Measurements from ENCODE around the gene MIOX.
"Not testable (repeated sequence)": the region's sequence is repeated elsewhere in the genome, so short reads cannot be mapped to it uniquely, and the experiment has no call there.

MIOX gene

DNA sequence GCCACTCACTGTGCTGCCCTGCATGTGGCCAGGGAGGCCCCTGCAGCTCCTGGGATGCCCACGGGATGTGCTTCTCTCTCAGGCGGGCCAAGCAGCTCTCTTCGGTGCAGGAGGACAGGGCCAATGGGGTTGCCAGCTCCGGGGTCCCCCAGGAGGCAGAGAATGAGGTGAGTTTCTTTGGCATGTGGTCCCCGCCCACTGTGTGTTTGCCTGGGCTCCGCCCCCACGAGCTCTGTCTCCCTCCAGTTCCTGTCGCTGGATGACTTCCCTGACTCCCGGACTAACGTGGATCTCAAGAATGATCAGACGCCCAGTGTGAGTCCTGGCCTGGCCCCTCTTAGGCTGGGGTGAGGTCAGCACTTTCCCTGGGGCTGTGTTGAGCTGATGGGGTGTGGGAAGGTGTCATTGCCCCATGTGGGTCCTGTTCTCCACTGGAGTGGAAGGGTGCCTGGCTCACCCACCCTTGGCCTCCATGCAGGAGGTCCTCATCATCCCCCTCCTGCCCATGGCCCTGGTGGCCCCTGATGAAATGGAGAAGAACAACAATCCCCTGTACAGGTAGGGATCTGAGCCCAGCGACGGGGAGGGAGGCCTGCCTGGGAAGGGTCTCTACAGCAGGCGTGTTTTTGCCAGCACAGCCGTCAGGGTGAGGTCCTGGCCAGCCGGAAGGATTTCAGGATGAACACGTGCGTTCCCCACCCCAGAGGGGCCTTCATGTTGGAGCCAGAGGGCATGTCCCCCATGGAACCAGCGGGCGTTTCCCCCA lies 31.0 kb downstream of the MIOX start:
- peaks cover 59% of the 10 kb centered on the region for H3K36me3 ChIP-seq (ENCODE audit: insufficient read depth, low read length)

DNA sequence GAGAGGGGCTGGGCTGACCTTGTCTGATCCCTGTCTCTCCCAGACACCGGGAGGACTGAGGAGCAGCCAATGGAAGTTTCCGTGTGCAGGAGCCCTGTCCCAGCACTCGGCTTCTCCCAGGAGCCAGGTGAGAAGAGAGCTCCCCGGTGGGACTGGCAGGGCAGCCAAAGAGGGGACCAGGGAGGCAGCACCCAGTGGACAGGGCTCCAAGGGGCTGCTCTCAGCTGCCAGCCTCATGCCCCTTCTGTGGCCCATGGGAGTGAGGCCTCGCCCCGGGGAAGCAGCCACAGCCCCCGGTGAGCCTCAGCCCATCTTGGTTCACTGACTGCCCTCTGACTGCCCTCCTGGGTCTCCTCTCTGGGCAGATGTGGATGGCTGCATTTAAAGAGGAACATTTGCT lies 31.9 kb downstream of the MIOX start:
- H3K4me1 ChIP-seq (ENCODE audit: insufficient read depth, low read length): no peaks in the 10 kb centered on the region
- peaks cover 69% of the 10 kb centered on the region for H3K36me3 ChIP-seq (ENCODE audit: insufficient read depth, low read length)
- H3K27ac ChIP-seq (ENCODE audit: low read depth, low read length): no peak overlapping the region
- H3K9me3 ChIP-seq (ENCODE audit: low read length): no peaks in the 10 kb centered on the region
- H3K27me3 ChIP-seq (ENCODE audit: control insufficient read depth in 1 of 2, insufficient read depth in 2 of 2, low read length in 2 of 2): no peaks in the 10 kb centered on the region
- no peak overlapping the region for H3K9ac ChIP-seq (ENCODE audit: low read length)
- no peak overlapping the region for H3K4me3 ChIP-seq (ENCODE audit: low read depth in 1 of 2, low read length in 2 of 2)

More for the DNA sequence above, 31.0 kb downstream of the MIOX start:
- H3K9ac ChIP-seq (ENCODE audit: low read length): no peak overlapping the region
- no peak overlapping the region for H3K27ac ChIP-seq (ENCODE audit: low read depth, low read length)
- no peaks in the 10 kb centered on the region for H3K9me3 ChIP-seq (ENCODE audit: low read length)
- H3K27me3 ChIP-seq (ENCODE audit: control insufficient read depth in 1 of 2, insufficient read depth in 2 of 2, low read length in 2 of 2): no peaks in the 10 kb centered on the region
- H3K4me1 ChIP-seq (ENCODE audit: insufficient read depth, low read length): no peaks in the 10 kb centered on the region
- H3K4me3 ChIP-seq (ENCODE audit: low read depth in 1 of 2, low read length in 2 of 2): no peak overlapping the region

DNA sequence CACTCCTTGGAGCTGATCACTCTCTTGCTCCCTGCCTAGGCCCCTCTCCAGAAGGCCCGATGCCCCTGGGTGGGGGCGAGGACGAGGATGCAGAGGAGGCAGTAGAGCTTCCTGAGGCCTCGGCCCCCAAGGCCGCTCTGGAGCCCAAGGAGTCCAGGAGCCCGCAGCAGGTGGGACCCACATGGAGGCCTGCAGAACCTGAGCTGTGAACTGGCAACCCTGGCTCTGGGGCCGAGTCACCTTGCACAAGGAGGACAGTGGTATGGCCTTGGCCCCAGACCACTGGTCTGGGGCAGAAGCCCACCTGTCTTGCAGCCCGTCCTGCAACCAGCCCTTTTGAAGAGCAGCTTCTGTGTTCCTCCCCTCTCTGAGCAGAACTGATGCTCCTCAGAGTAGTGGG lies 32.5 kb downstream of the MIOX start:
- no peak overlapping the region for H3K27ac ChIP-seq (ENCODE audit: low read depth, low read length)
- no peak overlapping the region for H3K9ac ChIP-seq (ENCODE audit: low read length)
- H3K4me1 ChIP-seq (ENCODE audit: insufficient read depth, low read length): peaks cover 5% of the 10 kb centered on the region
- H3K4me3 ChIP-seq (ENCODE audit: low read depth in 1 of 2, low read length in 2 of 2): no peak overlapping the region
- no peaks in the 10 kb centered on the region for H3K27me3 ChIP-seq (ENCODE audit: control insufficient read depth in 1 of 2, insufficient read depth in 2 of 2, low read length in 2 of 2)
- H3K36me3 ChIP-seq (ENCODE audit: insufficient read depth, low read length): peaks cover 73% of the 10 kb centered on the region
- no peaks in the 10 kb centered on the region for H3K9me3 ChIP-seq (ENCODE audit: low read length)

DNA sequence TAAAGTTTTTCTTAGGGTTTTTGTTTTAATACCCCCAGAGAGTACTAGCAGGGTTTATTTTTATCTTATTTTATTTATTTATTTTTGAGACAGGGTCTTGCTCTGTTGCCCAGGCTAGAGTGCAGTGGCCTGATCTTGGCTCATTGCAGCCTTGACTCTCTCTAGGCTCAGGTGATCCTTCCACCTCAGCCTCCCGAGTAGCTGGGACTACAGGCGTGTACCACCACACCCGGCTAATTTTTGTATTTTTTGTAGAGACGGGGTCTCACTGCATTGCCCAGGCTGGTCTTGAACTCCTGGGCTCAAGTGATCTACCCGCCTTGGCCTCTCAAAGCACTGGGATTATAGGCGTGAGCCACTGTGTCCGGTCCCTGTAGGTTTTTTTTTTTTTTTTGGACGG lies 33.5 kb downstream of the MIOX start:
- Histone ChIP-seq H3K36me3 (ENCODE audit: insufficient read depth, low read length) (peaks cover 66% of the 10 kb centered on the region), H3K4me1 (ENCODE audit: insufficient read depth, low read length) (peaks cover 12% of the 10 kb centered on the region)

DNA sequence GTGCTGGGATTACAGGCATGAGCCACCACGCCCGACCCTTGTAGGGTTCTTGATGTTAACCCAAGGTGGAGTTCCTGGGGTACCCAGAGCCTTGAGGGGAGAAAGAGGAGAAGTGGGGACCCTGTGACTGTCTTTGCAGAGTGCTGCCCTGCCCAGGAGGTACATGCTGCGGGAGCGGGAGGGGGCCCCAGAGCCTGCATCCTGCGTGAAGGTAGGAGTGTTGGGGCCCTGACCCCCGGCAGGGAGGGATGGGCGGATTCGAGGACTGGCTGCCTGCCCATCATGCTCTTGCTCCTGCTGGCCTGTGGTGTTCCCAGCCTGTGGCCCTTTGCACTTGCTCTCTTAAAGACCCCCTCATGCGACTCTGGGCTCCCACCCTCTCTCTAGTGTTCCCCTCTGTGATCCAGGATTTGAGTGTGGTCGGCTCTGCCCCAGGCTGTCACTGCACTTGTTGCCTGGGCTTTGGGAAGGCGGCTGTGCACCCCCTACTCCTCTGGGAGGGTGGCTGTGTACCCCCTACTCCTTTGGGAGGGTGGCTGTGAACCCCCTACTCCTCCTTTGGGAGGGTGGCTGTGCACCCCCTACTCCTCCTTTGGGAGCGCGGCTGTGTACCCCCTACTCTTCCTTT lies 34.3 kb downstream of the MIOX start:
- Histone ChIP-seq H3K4me3 (ENCODE audit: low read depth in 1 of 2, low read length in 2 of 2) (no peak overlapping the region), H3K27ac (ENCODE audit: low read depth, low read length) (no peak overlapping the region), H3K9me3 (ENCODE audit: low read length) (no peaks in the 10 kb centered on the region), H3K36me3 (ENCODE audit: insufficient read depth, low read length) (peaks cover 66% of the 10 kb centered on the region), H3K4me1 (ENCODE audit: insufficient read depth, low read length) (peaks cover 12% of the 10 kb centered on the region), H3K27me3 (ENCODE audit: control insufficient read depth in 1 of 2, insufficient read depth in 2 of 2, low read length in 2 of 2) (no peaks in the 10 kb centered on the region), H3K9ac (ENCODE audit: low read length) (no peak overlapping the region)

More for the DNA sequence above, 33.5 kb downstream of the MIOX start:
- H3K27me3 ChIP-seq (ENCODE audit: control insufficient read depth in 1 of 2, insufficient read depth in 2 of 2, low read length in 2 of 2); H3K4me3 ChIP-seq (ENCODE audit: low read depth in 1 of 2, low read length in 2 of 2); H3K9me3 ChIP-seq (ENCODE audit: low read length); H3K27ac ChIP-seq (ENCODE audit: low read depth, low read length); H3K9ac ChIP-seq (ENCODE audit: low read length): not testable (repeated sequence)

DNA sequence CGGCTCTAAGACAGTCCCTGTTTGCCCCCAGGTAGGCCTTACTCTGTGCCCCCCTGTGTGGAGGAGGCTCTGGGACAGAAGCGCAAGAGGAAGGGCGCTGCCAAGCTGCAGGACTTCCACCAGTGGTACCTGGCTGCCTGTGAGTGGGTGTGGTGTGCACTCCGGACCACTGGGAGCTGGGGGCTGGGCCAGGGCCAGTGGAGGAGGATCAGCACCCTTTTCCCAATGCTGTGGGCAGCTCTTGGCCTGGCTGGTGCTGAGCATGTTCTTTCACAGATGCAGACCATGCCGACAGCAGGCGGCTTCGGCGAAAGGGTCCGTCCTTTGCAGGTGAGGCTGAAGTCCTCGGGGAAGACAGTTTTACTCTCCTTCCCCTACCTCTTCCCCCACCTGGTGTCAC lies 35.1 kb downstream of the MIOX start:
- no peaks in the 10 kb centered on the region for H3K27me3 ChIP-seq (ENCODE audit: control insufficient read depth in 1 of 2, insufficient read depth in 2 of 2, low read length in 2 of 2)
- H3K9ac ChIP-seq (ENCODE audit: low read length): no peak overlapping the region
- H3K9me3 ChIP-seq (ENCODE audit: low read length): no peaks in the 10 kb centered on the region
- peaks cover 12% of the 10 kb centered on the region for H3K4me1 ChIP-seq (ENCODE audit: insufficient read depth, low read length)
- peaks cover 61% of the 10 kb centered on the region for H3K36me3 ChIP-seq (ENCODE audit: insufficient read depth, low read length)
- H3K27ac ChIP-seq (ENCODE audit: low read depth, low read length): no peak overlapping the region
- no peak overlapping the region for H3K4me3 ChIP-seq (ENCODE audit: low read depth in 1 of 2, low read length in 2 of 2)

DNA sequence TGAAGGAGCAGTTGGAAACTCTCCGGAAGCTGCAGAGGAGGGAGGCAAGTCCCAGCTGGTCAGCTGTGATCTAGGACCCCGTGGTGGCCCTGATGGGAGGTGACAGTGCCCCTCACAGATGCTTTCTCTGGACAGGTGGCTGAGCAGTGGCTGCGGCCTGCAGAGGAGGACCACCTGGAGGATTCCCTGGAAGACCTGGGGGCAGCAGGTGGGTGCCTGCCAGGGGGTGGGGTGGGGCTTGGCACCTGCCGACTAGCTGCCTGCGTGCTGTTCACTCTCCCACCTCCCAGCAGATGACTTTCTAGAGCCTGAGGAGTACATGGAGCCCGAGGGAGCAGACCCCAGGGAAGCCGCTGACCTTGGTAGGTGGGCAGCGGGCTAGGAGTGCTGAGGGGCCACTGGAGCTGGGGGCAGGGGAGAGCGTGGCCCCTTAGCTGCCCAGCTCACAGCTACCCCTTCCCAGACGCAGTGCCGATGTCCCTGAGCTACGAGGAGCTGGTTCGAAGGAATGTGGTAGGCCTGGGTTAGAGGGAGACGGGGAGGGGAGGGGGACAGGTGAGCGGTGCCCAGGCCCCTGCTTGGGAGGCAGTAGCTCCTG lies 35.6 kb downstream of the MIOX start:
- peaks cover 56% of the 10 kb centered on the region for H3K36me3 ChIP-seq (ENCODE audit: insufficient read depth, low read length)
- H3K9ac ChIP-seq (ENCODE audit: low read length): no peak overlapping the region
- no peaks in the 10 kb centered on the region for H3K9me3 ChIP-seq (ENCODE audit: low read length)
- H3K4me1 ChIP-seq (ENCODE audit: insufficient read depth, low read length): peaks cover 12% of the 10 kb centered on the region
- H3K27me3 ChIP-seq (ENCODE audit: control insufficient read depth in 1 of 2, insufficient read depth in 2 of 2, low read length in 2 of 2): no peaks in the 10 kb centered on the region
- H3K27ac ChIP-seq (ENCODE audit: low read depth, low read length): no peak overlapping the region
- H3K4me3 ChIP-seq (ENCODE audit: low read depth in 1 of 2, low read length in 2 of 2): no peak overlapping the region

DNA sequence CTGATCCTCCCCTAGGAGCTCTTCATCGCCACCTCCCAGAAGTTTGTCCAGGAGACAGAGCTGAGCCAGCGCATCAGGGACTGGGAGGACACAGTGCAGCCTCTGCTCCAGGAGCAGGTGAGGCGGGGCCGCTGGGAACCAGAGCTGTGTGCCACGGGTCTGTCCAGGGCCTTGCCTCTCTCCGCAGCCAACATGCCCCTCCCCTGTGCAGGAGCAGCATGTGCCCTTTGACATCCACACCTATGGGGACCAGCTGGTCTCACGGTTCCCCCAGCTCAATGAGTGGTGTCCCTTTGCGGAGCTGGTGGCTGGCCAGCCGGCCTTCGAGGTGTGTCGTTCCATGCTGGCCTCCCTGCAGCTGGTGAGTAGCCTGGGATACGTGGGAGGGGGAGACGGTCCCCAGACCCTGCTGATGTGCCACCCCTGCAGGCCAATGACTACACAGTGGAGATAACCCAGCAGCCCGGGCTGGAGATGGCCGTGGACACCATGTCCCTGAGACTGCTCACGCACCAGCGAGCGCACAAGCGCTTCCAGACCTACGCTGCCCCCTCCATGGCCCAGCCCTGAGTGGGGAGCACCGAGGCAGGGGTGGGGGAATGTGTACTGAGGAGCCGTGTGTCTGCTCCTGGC lies 36.3 kb downstream of the MIOX start:
- Histone ChIP-seq H3K9ac (ENCODE audit: low read length) (no peak overlapping the region), H3K9me3 (ENCODE audit: low read length) (no peaks in the 10 kb centered on the region), H3K27me3 (ENCODE audit: control insufficient read depth in 1 of 2, insufficient read depth in 2 of 2, low read length in 2 of 2) (no peaks in the 10 kb centered on the region), H3K36me3 (ENCODE audit: insufficient read depth, low read length) (peaks cover 49% of the 10 kb centered on the region), H3K4me1 (ENCODE audit: insufficient read depth, low read length) (peaks cover 12% of the 10 kb centered on the region), H3K27ac (ENCODE audit: low read depth, low read length) (no peak overlapping the region), H3K4me3 (ENCODE audit: low read depth in 1 of 2, low read length in 2 of 2) (no peak overlapping the region)

DNA sequence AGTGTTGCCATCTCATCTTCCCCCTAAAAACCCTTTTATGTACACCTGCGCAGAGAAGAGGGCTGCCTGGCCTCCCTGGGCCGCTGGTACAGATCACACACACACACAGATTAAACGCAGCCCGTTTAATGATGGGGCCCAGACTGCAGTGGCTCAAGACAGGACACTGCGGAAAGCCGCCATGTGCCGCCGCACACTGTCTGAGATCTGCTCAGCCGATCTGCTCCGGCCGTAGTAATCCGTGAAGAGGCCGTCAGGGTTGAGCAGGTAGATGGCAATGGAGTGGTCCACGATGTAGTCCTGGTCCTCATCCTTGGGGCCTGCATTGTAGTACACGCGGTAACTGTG lies 36.8 kb downstream of the MIOX start:
- H3K36me3 ChIP-seq (ENCODE audit: insufficient read depth, low read length): peaks cover 45% of the 10 kb centered on the region

DNA sequence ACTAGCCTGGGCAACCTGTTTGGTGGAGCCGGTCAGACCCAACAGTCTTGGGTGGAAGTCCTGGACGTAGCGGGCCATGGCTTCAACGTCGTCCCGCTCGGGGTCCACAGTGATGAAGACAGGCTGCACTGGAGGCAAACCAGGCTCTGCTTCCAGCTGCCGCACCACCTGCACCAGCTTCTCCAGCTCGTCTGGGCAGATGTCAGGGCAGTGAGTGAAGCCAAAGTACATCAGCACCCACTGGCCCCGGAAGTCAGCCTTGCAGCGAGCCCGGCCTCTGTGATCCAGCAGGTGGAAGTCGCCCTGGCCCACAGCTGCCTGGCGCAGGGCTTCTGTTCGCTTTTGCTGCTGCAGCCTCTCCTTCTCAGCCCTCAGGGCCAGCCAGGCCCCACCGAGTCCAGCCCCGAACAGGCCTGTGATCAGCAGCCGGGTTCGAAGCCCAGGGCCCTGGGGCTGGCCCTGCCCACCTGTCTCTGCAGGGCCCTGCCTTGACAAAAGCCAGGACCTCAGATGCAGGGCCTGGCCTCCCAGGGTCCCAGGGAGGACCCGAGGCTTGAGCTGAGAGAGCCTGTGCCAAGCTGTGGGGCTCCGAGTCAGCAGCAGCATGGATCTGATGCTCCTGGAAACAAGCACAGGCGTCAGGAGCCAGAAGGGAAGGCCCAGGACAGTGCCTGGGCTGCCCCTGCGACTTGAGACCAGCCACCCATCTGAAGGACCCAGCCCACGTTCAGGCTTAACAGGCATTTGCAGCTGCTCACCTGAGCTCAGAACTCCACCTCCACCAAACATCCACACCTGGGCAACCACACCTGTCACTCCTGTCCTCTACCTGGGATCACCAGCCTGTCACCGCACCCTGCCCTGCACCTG lies 37.4 kb downstream of the MIOX start:
- Histone ChIP-seq H3K9ac (ENCODE audit: low read length) (no peak overlapping the region), H3K4me3 (ENCODE audit: low read depth in 1 of 2, low read length in 2 of 2) (peak overlapping the region in 1 of 2 donors; percentile 65), H3K27me3 (ENCODE audit: control insufficient read depth in 1 of 2, insufficient read depth in 2 of 2, low read length in 2 of 2) (peaks cover 0 to 2% of the 10 kb centered on the region in 2 donors), H3K4me1 (ENCODE audit: insufficient read depth, low read length) (peaks cover 12% of the 10 kb centered on the region), H3K27ac (ENCODE audit: low read depth, low read length) (peak overlapping the region; percentile 88), H3K36me3 (ENCODE audit: insufficient read depth, low read length) (peaks cover 40% of the 10 kb centered on the region), H3K9me3 (ENCODE audit: low read length) (no peaks in the 10 kb centered on the region)

More for the DNA sequence above, 36.8 kb downstream of the MIOX start:
- Histone ChIP-seq H3K27me3 (ENCODE audit: control insufficient read depth in 1 of 2, insufficient read depth in 2 of 2, low read length in 2 of 2) (no peaks in the 10 kb centered on the region), H3K9me3 (ENCODE audit: low read length) (no peaks in the 10 kb centered on the region), H3K4me3 (ENCODE audit: low read depth in 1 of 2, low read length in 2 of 2) (no peak overlapping the region), H3K27ac (ENCODE audit: low read depth, low read length) (no peak overlapping the region), H3K4me1 (ENCODE audit: insufficient read depth, low read length) (peaks cover 12% of the 10 kb centered on the region), H3K9ac (ENCODE audit: low read length) (no peak overlapping the region)

DNA sequence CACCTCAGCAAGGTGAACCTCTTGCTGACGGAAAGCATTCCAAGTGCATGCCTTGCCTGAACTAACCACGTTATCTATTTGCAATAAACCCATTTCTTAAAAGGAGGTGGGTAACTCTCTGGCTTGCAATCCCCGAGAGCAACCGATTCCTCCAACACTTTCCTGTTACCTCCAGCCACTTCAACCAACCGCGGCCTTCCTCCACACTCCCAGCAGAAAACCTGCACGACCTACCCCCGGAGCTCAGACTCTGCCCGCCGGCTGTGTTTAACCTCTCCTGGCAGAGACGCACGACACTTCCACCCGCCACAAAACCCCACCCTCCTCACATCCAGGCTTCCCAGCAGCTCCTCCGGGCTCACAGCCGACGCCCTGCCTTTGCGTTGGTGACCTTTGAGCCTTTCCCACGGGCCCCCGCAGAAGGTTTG lies 38.0 kb downstream of the MIOX start:
- peaks cover 34% of the 10 kb centered on the region for H3K36me3 ChIP-seq (ENCODE audit: insufficient read depth, low read length)
- H3K9ac ChIP-seq (ENCODE audit: low read length): peak overlapping the region; percentile 68
- H3K9me3 ChIP-seq (ENCODE audit: low read length): no peaks in the 10 kb centered on the region
- H3K27ac ChIP-seq (ENCODE audit: low read depth, low read length): peak overlapping the region; percentile 88
- H3K4me1 ChIP-seq (ENCODE audit: insufficient read depth, low read length): peaks cover 12% of the 10 kb centered on the region
- peak overlapping the region; percentile 65 to 94 for H3K4me3 ChIP-seq (ENCODE audit: low read depth in 1 of 2, low read length in 2 of 2)
- peaks cover 0 to 8% of the 10 kb centered on the region in 2 donors for H3K27me3 ChIP-seq (ENCODE audit: control insufficient read depth in 1 of 2, insufficient read depth in 2 of 2, low read length in 2 of 2)
